Esophagus (tissue), 2 donors: Measurements from ENCODE around the gene MIDN. TPM values are rescaled to one million over a fixed set of nuclear protein-coding genes. Genes with fewer than 3 reads are reported as not detected.

Experiments
- H3K27ac ChIP-seq, 2 donors: one replicate each; pipeline ENCODE4 v1.5.1; 2013; ENCODE audit warnings: low read depth in 2 of 2, mild to moderate bottlenecking in 2 of 2, inconsistent platforms in 1 of 2, low read length in 1 of 2, moderate library complexity in 1 of 2
- H3K27me3 ChIP-seq, 2 donors: one replicate each; pipeline ENCODE4 v1.6.1; 2013; ENCODE audit warnings: low read length in 2 of 2, control low read depth in 1 of 2, mild to moderate bottlenecking in 1 of 2; ENCODE audit not compliant: insufficient read depth in 2 of 2, control insufficient read depth in 1 of 2
- H3K36me3 ChIP-seq, 2 donors: one replicate each; pipeline ENCODE4 v1.6.1; 2013; ENCODE audit warnings: low read length in 1 of 2; ENCODE audit not compliant: control insufficient read depth in 2 of 2, insufficient read depth in 2 of 2
- H3K4me1 ChIP-seq, 2 donors: one replicate each; pipeline ENCODE4 v1.6.1; 2013; ENCODE audit warnings: low read length in 1 of 2; ENCODE audit not compliant: control insufficient read depth in 2 of 2, insufficient read depth in 2 of 2
- H3K4me3 ChIP-seq, 2 donors: one replicate each; pipeline ENCODE4 v1.5.1; 2013; ENCODE audit warnings: low read length in 2 of 2, mild to moderate bottlenecking in 2 of 2, low read depth in 1 of 2, moderate library complexity in 1 of 2
- H3K9me3 ChIP-seq, 2 donors: one replicate each; pipeline ENCODE4 v1.6.1; 2013; ENCODE audit warnings: mild to moderate bottlenecking in 2 of 2, low read depth in 1 of 2, low read length in 1 of 2, moderate library complexity in 1 of 2; ENCODE audit not compliant: control insufficient read depth in 2 of 2, insufficient read depth in 1 of 2
- WGBS, 2 donors: extraction: QIAGEN DNeasy Blood & Tissue Kit; methylation state at CpG; one replicate each; pipeline ENCODE4 v1.1.7; 2013; 5-methylcytosine and 5-hydroxymethylcytosine counted together
- polyA plus RNA-seq, 2 donors: library from polyadenylated mRNA; stranded (reverse); fragments of 200-250 nt; gene quantifications; one replicate each; pipeline ENCODE4 v1.2.3, GENCODE V29; 2013
- donor health status: healthy with polysubstance abuse.
- donor health status: Bipolar disorder and iron deficiency.

MIDN gene
- polyA plus RNA-seq, 2 donors = 36.4 to 38.7 TPM

DNA sequence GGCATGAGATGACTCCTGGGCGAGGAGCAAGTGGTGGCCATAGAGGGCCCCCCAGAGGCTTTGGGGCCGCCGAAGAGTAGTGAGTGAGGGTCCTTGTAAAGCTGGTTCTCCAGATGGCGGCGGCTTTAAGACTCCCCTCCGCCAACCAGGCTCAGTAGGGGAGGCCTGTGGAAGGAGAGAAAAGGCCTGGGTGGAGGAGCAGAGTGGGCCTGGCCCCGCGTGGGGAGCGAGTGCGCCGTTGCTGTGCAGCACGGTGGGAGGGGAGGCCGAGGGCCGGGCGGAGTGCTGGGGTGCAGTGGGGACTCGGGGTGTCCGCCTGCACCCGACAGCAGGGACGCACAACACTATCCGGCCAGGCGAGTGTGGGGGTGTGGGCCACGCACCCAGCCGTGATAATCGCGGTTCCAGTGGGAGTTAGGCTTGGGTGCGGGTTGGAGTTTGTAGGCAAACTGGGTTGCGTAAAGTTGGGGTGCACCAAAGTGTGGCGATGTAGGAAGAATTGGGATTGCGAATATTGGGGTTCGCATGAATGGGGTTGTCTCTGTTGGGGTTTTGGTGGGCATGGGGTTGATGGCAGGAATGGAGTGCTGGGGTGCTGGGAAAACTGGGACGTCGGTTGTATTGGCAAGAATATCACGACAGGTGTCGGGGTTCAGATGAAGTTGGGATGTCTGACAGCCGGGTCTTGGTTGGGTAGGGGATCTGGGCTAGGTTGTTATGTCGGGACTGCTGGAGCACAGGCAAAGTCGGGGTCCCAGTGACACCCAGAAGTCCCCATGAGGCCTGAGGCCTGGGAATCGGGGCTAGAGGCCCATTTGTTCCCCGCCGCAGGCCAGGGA is 20.1 kb downstream of the MIDN start:
- no peaks in the 10 kb centered on the region for H3K27me3 ChIP-seq
- 47 to 55% methylated on average over 40 of the region's 40 CpGs for WGBS, 2 donors
- H3K36me3 ChIP-seq = peaks cover 3 to 26% of the 10 kb centered on the region in 2 donors
- no peaks in the 10 kb centered on the region for H3K9me3 ChIP-seq
- peaks cover 9 to 62% of the 10 kb centered on the region in 2 donors for H3K4me1 ChIP-seq
- H3K4me3 ChIP-seq = peak overlapping the region in 1 of 2 donors; percentile 59
- peak overlapping the region; percentile 60 to 88 for H3K27ac ChIP-seq

DNA sequence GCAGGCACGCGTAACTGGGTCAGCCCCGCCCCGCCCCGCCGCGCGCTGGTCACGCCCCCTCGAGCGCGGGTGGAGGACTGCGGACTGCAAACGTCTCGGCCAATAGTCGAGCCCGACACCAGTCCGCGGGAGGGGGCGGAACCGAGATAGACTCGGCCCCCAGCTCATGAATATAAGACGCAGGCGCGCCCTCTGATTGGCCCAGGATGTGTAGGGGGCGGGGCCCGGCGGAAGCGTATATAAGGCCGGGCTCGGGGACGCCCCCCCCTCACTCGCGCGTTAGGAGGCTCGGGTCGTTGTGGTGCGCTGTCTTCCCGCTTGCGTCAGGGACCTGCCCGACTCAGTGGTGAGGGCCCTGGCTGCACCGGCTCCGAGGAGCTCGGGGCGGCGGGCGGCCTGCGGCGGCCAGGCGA is 20.7 kb downstream of the MIDN start, which contains the start of gene CIRBP:
Gene CIRBP (plus strand): TSS at position 268 of the 413 bp plus-strand sequence. CDS start 1,602 bp downstream, outside the sequence.
- Histone ChIP-seq H3K27ac (peak within 1 kb of the TSS; percentile 100), H3K27me3 (no peaks in the 10 kb centered on the region), H3K9me3 (no peaks in the 10 kb centered on the region), H3K4me1 (peaks cover 9 to 64% of the 10 kb centered on the region in 2 donors), H3K36me3 (peaks cover 3 to 28% of the 10 kb centered on the region in 2 donors), H3K4me3 (peak within 1 kb of the TSS; percentile 59 to 72)
- 0 to 1% methylated on average over 41 to 50 of the region's 50 CpGs for WGBS, 2 donors

DNA sequence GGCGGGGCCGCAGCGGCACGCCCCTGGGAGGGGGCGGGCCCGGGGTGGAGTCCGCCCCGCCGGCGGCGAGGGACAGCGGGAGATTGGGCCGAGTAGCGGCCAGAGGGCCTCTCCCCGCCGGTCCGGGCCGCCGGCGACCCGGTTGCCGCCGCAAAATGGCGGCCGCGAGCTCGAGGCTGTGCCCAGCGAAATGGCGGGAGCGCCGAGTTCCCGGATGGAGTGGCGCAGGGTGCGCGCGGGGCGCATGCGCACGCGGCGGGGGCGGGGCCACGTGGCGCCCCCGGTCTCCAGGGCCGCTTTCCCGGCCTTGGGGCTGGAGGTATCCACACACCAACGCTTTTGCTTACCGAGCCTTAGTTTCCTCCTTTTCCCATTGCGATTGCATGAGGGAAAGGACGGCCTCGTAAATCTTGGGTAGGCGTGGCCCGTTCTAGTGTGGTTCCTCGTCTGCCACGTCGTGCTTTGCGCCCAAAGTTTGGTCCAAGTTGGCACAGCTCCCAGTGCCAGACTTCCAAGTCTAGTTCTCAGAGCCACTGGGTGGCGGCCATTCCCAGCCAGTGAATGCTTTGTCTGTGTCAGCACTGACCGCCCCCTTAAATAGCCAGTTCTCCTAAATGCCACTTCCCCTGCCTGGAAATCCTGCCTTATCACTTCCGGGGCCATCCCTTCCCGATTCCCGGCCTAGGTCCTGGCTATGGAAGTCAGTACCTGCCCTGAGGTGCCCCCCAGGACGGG is 21.3 kb downstream of the MIDN start:
- H3K36me3 ChIP-seq = peaks cover 3 to 33% of the 10 kb centered on the region in 2 donors
- peak overlapping the region; percentile 100 for H3K27ac ChIP-seq
- H3K4me1 ChIP-seq = peaks cover 9 to 63% of the 10 kb centered on the region in 2 donors
- H3K4me3 ChIP-seq = peak overlapping the region; percentile 59 to 72
- H3K9me3 ChIP-seq = no peaks in the 10 kb centered on the region
- H3K27me3 ChIP-seq = no peaks in the 10 kb centered on the region
- 0 to 1% methylated on average over 24 to 64 of the region's 64 CpGs for WGBS, 2 donors

DNA sequence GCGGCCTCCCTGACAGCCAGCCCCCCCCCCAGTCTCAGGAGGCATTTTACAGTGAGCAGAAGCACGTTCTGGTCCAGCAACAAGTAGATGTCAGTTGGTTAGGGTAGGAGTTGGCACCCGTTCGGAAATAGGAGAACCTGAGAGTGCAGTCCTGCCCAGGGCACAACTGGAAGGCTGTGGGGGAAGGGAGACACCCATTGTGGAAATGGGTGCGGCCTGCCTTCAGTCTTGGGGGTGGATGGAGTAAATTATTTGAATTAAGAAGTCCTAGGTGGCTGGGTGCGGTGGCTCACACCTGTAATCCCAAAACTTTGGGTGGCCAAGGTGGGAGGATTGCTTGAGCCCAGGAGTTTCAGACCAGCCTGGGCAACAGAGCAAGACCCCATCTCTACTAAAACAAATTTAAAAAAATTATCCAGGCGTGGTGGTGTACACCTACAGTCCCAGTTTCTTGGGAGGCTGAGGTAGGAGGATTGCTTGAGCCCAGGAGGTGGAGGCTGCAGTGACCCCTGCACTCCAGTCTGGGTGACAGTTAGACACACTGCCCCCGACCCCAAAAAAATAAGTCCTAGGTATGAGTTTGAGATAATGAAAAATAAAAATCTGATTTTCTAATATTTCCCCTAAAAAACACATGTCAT is 21.9 kb downstream of the MIDN start:
- H3K36me3 ChIP-seq = peaks cover 3 to 38% of the 10 kb centered on the region in 2 donors
- H3K27ac ChIP-seq = peak overlapping the region; percentile 100
- no peaks in the 10 kb centered on the region for H3K27me3 ChIP-seq
- peaks cover 9 to 56% of the 10 kb centered on the region in 2 donors for H3K4me1 ChIP-seq
- H3K4me3 ChIP-seq = peak overlapping the region; percentile 59 to 72
- H3K9me3 ChIP-seq = no peaks in the 10 kb centered on the region
- WGBS, 2 donors = 14 to 16% methylated on average over 8 of the region's 8 CpGs

DNA sequence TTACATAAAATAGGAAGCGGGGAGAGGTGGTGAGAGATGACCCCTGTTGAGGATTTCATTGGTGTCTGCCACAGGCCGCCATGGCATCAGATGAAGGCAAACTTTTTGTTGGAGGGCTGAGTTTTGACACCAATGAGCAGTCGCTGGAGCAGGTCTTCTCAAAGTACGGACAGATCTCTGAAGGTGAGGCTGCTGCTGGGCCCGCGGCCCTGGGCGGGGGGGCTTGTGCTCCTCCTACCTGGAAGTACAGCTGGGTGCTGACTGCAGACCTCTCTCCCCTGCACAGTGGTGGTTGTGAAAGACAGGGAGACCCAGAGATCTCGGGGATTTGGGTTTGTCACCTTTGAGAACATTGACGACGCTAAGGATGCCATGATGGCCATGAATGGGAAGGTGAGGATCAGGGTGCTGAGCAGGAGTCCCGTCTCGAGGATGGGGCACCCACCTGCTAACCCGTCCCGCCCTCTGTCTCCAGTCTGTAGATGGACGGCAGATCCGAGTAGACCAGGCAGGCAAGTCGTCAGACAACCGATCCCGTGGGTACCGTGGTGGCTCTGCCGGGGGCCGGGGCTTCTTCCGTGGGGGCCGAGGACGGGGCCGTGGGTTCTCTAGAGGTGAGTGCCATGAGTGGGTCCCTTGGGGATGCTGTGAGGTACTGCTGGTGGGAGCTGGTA is 22.6 kb downstream of the MIDN start:
- Histone ChIP-seq H3K27me3 (no peaks in the 10 kb centered on the region), H3K9me3 (no peaks in the 10 kb centered on the region), H3K36me3 (peaks cover 3 to 38% of the 10 kb centered on the region in 2 donors), H3K4me3 (peak overlapping the region; percentile 26 to 59), H3K4me1 (peaks cover 6 to 51% of the 10 kb centered on the region in 2 donors), H3K27ac (peak overlapping the region; percentile 100)
- 36 to 38% methylated on average over 26 of the region's 26 CpGs for WGBS, 2 donors

DNA sequence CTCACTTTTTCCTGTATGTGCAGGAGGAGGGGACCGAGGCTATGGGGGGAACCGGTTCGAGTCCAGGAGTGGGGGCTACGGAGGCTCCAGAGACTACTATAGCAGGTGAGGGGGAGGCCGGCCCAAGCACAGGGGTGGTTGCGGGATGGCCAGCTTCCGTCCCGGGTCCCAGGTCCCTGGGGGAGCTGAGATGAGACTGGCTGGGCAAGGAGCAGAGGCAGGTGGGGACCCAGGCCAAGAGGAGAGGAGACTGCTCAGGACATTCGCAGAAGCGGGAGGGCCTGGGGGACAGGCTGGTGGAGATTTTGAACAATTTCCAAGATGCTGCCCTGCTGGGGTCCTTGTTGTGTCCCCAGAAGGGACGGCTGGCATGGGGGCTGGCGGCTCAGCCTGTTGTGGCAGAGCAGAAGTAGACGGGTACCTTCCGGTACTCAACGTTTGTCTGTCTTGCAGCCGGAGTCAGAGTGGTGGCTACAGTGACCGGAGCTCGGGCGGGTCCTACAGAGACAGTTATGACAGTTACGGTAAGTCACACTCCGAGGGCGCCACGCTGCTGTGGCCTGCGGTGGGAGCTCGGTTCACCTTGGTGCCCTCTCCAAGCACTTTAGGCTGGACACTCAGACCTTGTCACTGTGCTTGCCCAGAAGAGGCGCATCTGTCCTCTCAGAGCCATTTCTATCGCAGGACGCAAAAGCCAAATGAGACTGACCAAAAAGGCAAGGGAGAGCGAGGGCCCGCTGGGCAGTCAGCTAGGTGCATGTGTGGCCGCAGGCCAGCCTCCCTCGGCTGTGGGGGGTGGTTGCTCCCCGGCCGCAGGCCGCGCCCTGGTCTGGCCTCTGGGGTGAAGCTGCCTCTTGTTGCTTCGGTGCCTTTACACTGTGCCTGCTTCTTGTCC is 23.4 kb downstream of the MIDN start:
- Histone ChIP-seq H3K4me1 (peaks cover 6 to 55% of the 10 kb centered on the region in 2 donors), H3K9me3 (no peaks in the 10 kb centered on the region), H3K36me3 (peaks cover 3 to 40% of the 10 kb centered on the region in 2 donors), H3K27ac (peak overlapping the region in 1 of 2 donors; percentile 100), H3K4me3 (peak overlapping the region; percentile 8 to 59), H3K27me3 (no peaks in the 10 kb centered on the region)
- WGBS, 2 donors = 57 to 61% methylated on average over 34 to 37 of the region's 37 CpGs

DNA sequence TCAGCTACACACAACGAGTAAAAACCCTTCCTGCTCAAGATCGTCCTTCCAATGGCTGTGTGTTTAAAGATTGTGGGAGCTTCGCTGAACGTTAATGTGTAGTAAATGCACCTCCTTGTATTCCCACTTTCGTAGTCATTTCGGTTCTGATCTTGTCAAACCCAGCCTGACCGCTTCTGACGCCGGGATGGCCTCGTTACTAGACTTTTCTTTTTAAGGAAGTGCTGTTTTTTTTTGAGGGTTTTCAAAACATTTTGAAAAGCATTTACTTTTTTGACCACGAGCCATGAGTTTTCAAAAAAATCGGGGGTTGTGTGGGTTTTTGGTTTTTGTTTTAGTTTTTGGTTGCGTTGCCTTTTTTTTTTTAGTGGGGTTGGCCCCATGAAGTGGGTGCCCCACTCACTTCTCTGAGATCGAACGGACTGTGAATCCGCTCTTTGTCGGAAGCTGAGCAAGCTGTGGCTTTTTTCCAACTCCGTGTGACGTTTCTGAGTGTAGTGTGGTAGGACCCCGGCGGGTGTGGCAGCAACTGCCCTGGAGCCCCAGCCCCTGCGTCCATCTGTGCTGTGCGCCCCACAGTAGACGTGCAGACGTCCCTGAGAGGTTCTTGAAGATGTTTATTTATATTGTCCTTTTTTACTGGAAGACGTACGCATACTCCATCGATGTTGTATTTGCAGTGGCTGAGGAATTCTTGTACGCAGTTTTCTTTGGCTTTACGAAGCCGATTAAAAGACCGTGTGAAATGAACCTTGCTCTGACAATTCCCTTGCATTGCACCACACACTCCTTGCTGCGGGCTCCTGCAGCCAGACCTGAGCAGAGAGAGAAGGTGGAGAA is 24.3 kb downstream of the MIDN start:
- WGBS, 2 donors = 58 to 62% methylated on average over 33 of the region's 33 CpGs
- Histone ChIP-seq H3K9me3 (no peaks in the 10 kb centered on the region), H3K27me3 (no peaks in the 10 kb centered on the region), H3K36me3 (peaks cover 3 to 43% of the 10 kb centered on the region in 2 donors), H3K27ac (peak overlapping the region; percentile 46 to 100), H3K4me1 (peaks cover 4 to 50% of the 10 kb centered on the region in 2 donors), H3K4me3 (peak overlapping the region in 1 of 2 donors; percentile 59)
